Lower leg skin (tissue), 4 donors: Measurements from ENCODE around the gene SUMF1. TPM values are rescaled to one million over a fixed set of nuclear protein-coding genes. Genes with fewer than 3 reads are reported as not detected.

Experiments used
- DNase-seq, 2 donors: peaks; one replicate each; pipeline ENCODE4 v3.0.0-alpha.2; 2019; ENCODE audit warnings: low spot score in 2 of 2
- H3K4me3 ChIP-seq: fragments of 200-600 bp; sonication (generic); 2 replicates; pipeline ENCODE4 v1.5.1; 2017; ENCODE audit warnings: mild to moderate bottlenecking, low read depth; ENCODE audit not compliant: poor library complexity, severe bottlenecking
- CTCF ChIP-seq, 3 donors: fragments of 450-650 bp; IDR thresholded peaks; one replicate each; pipeline ENCODE4 v1.5.1; 2016; ENCODE audit warnings: antibody characterized with exemption in 3 of 3, mild to moderate bottlenecking in 3 of 3, moderate library complexity in 2 of 3
- POLR2A ChIP-seq, 2 donors: fragments of 450-650 bp; IDR thresholded peaks; one replicate each; pipeline ENCODE4 v1.6.1; 2016 to 2017; ENCODE audit warnings: antibody characterized with exemption in 2 of 2, mild to moderate bottlenecking in 1 of 2, moderate library complexity in 1 of 2
- WGBS, 2 donors: methylation state at CpG; one replicate each; pipeline ENCODE4 v1.1.5; 2018; 5-methylcytosine and 5-hydroxymethylcytosine counted together
- intact Hi-C: fragments of 100-400 bp; cut with DNase I; formaldehyde crosslinking; loops from one replicate; pipeline ENCODE4 v1.15.0; 2023; ENCODE audit warnings: low total_unique reads
- total RNA-seq, 4 donors: library from RNA; depleted of rRNA; stranded (reverse); fragments of >200 nt; gene quantifications; one replicate each; pipeline ENCODE4 v1.1.0, GENCODE V29; 2016

The SUMF1 gene
- total RNA-seq, 4 donors from 2014 or later, result 35.2 to 63.8 (median 59.6) TPM

- no peak for DNase-seq
- no peak overlapping the region for H3K4me3 ChIP-seq
- TF ChIP-seq CTCF (IDR thresholded peaks at IDR 0.05) (no peak), POLR2A (IDR thresholded peaks at IDR 0.05) (no peak)
- WGBS, 2 donors, result 52 to 62% methylated on average over 7 of the region's 7 CpGs
- intact Hi-C loops, result no loop called here
Observed at GRCh38 chr3:4474683-4475490, 7.8 kb upstream of the SUMF1 start.

GRCh38 chr3:4472766-4473165 is 5.7 kb upstream of the SUMF1 start:
- intact Hi-C loops, result no loop called here
- TF ChIP-seq POLR2A (IDR thresholded peaks at IDR 0.05) (no peak), CTCF (IDR thresholded peaks at IDR 0.05) (no peak)
- whole genome bisulfite sequencing, 2 donors, result 79 to 96% methylated on average over 2 of the region's 2 CpGs

GRCh38 chr3:4472312-4472711 is 5.2 kb upstream of the SUMF1 start:
- DNase-seq, result no peak
- 95 to 100% methylated on average over 2 of the region's 2 CpGs for WGBS, 2 donors
- intact Hi-C loops, result no loop called here

More at GRCh38 chr3:4472766-4473165, 5.7 kb upstream of the SUMF1 start:
- no peak for DNase-seq
- H3K4me3 ChIP-seq, result no peak overlapping the region

GRCh38 chr3:4471907-4472306 is 4.8 kb upstream of the SUMF1 start:
- intact Hi-C loops, result no loop called here
- DNase-seq, result no peak
- no peak overlapping the region for H3K4me3 ChIP-seq
- TF ChIP-seq POLR2A (IDR thresholded peaks at IDR 0.05) (no peak), CTCF (IDR thresholded peaks at IDR 0.05) (no peak)
- WGBS, 2 donors, result 29 to 32% methylated on average over 1 of the region's 1 CpG

More at GRCh38 chr3:4472312-4472711, 5.2 kb upstream of the SUMF1 start:
- no peak overlapping the region for H3K4me3 ChIP-seq
- no peak for TF ChIP-seq CTCF (IDR thresholded peaks at IDR 0.05)
- no peak for TF ChIP-seq POLR2A (IDR thresholded peaks at IDR 0.05)

GRCh38 chr3:4467522-4467867 is 426 bp upstream of the SUMF1 start:
- DNase-seq, result no peak
- intact Hi-C loops, result no loop called here
- no peak overlapping the region for H3K4me3 ChIP-seq
- TF ChIP-seq POLR2A (IDR thresholded peaks at IDR 0.05) (no peak), CTCF (IDR thresholded peaks at IDR 0.05) (no peak)
- WGBS, 2 donors, result 67 to 70% methylated on average over 13 of the region's 13 CpGs

GRCh38 chr3:4464576-4464975 is 2.5 kb downstream of the SUMF1 start:
- WGBS, 2 donors, result 88% methylated on average over 1 of the region's 1 CpG
- intact Hi-C loops, result no loop called here
- no peak for TF ChIP-seq CTCF (IDR thresholded peaks at IDR 0.05)
- no peak for TF ChIP-seq POLR2A (IDR thresholded peaks at IDR 0.05)
- H3K4me3 ChIP-seq, result no peak overlapping the region
- DNase-seq, result no peak
